ENCODE measurements around the gene RUNX3. TPM values are rescaled to one million over a fixed set of nuclear protein-coding genes. Genes with fewer than 3 reads are reported as not detected.

Gene RUNX3
- total and polyA plus RNA-seq, 2 donors (not counting 1 experiment from before 2014, with no cell fraction given): 86.0 to 127 TPM

GRCh38 chr1:24960071-24960801 lies 30.2 kb upstream of the RUNX3 start:
- peaks cover 40 to 76% of the 10 kb centered on the region in 2 donors for H3K4me1 ChIP-seq (ENCODE audit: control insufficient read depth in 2 of 2, insufficient read depth in 2 of 2, low read length in 2 of 2)
- no peak overlapping the region for H2AFZ ChIP-seq (ENCODE audit: insufficient read depth, low read depth, low read length, poor library complexity, severe bottlenecking)
- Mint-ChIP-seq H3K27me3 (no peaks in the 10 kb centered on the region), H3K27ac (no peak overlapping the region), H3K4me3 (no peak overlapping the region), H3K4me1 (peaks cover 70% of the 10 kb centered on the region), H3K9me3 (ENCODE audit: insufficient read depth) (no peaks in the 10 kb centered on the region)
- intact Hi-C loops (cut with micrococcal nuclease): no loop called here
- WGBS (ENCODE audit: insufficient coverage): 90% methylated on average over 11 of the region's 11 CpGs
- ChIA-PET CTCF (interaction anchor here (0.6 to 11.0 kb wide), 4 partner anchors 25 to 251 kb away, joined by 3 to 131 read pairs (median 4); no protein-coding TSS in a partner anchor), POLR2A (interaction anchor here (0.6 to 0.9 kb wide), 2 partner anchors 25 to 60 kb away, joined by 3 to 5 read pairs; no protein-coding TSS in a partner anchor)
- no peaks in the 10 kb centered on the region for H4K20me1 ChIP-seq (ENCODE audit: control insufficient read depth, insufficient read depth, low read length, poor library complexity, severe bottlenecking)
- no peaks in the 10 kb centered on the region for H3K36me3 ChIP-seq (replicated peaks in 1 of 2; ENCODE audit: control extremely low read depth in 1 of 2, control insufficient read depth in 1 of 2, extremely low read depth in 1 of 2, insufficient read depth in 2 of 2, low read length in 1 of 2)
- H3K79me2 ChIP-seq (ENCODE audit: control insufficient read depth, insufficient read depth, low read length): peaks cover 30% of the 10 kb centered on the region
- no peak overlapping the region for H3K4me3 ChIP-seq (ENCODE audit: control extremely low read depth in 1 of 5, extremely low read depth in 1 of 5, insufficient read depth in 1 of 5, low read depth in 2 of 5, low read length in 4 of 5)
- no peak overlapping the region for H3K27ac ChIP-seq (ENCODE audit: low read length in 2 of 2)
- H3K9me3 ChIP-seq (ENCODE audit: control extremely low read depth in 1 of 3, control insufficient read depth in 2 of 3, insufficient read depth in 1 of 3, low read length in 2 of 3): no peaks in the 10 kb centered on the region
- no peak overlapping the region for H3K9ac ChIP-seq (ENCODE audit: low read length)
- ATAC-seq (ENCODE audit: low read depth): no peak
- H3K27me3 ChIP-seq (replicated peaks in 1 of 4; ENCODE audit: control extremely low read depth in 1 of 4, control insufficient read depth in 3 of 4, insufficient read depth in 4 of 4, low read length in 3 of 4): no peaks in the 10 kb centered on the region
- no peak for DNase-seq
- H3K4me2 ChIP-seq (replicated peaks; ENCODE audit: low read depth, low read length, poor library complexity, severe bottlenecking): no peak overlapping the region
- TF ChIP-seq, protein P1, sequence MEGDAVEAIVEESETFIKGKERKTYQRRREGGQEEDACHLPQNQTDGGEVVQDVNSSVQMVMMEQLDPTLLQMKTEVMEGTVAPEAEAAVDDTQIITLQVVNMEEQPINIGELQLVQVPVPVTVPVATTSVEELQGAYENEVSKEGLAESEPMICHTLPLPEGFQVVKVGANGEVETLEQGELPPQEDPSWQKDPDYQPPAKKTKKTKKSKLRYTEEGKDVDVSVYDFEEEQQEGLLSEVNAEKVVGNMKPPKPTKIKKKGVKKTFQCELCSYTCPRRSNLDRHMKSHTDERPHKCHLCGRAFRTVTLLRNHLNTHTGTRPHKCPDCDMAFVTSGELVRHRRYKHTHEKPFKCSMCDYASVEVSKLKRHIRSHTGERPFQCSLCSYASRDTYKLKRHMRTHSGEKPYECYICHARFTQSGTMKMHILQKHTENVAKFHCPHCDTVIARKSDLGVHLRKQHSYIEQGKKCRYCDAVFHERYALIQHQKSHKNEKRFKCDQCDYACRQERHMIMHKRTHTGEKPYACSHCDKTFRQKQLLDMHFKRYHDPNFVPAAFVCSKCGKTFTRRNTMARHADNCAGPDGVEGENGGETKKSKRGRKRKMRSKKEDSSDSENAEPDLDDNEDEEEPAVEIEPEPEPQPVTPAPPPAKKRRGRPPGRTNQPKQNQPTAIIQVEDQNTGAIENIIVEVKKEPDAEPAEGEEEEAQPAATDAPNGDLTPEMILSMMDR (IDR thresholded peaks at IDR 0.05): no peak
- no peak for TF ChIP-seq EZH2 (IDR thresholded peaks at IDR 0.05; ENCODE audit: borderline replicate concordance, insufficient read depth, low read depth, low read length, poor library complexity, severe bottlenecking)

DNA sequence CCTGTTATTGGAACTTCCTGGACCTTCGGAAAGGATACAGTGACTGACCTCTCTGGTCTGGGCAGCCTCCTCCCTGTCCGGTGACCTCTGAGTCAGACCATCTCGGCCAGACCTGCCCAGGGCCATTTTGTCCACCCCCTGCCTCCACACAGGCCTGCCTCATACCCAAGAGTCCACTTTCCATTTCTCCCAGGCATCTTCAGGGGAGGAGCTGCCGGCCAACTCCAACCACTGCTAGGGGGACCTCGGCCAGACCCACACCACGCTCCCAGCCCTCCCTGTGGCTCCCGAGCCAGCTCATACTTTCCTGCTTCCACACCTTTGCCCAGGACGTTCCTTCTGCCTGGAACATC lies 29.5 kb upstream of the RUNX3 start:
- Mint-ChIP-seq H3K4me1 (peaks cover 70% of the 10 kb centered on the region), H3K27me3 (no peaks in the 10 kb centered on the region), H3K4me3 (no peak overlapping the region), H3K27ac (peak overlapping the region; percentile 59), H3K9me3 (ENCODE audit: insufficient read depth) (no peaks in the 10 kb centered on the region)
- Histone ChIP-seq H4K20me1 (ENCODE audit: control insufficient read depth, insufficient read depth, low read length, poor library complexity, severe bottlenecking) (no peaks in the 10 kb centered on the region), H3K4me1 (ENCODE audit: control insufficient read depth in 2 of 2, insufficient read depth in 2 of 2, low read length in 2 of 2) (peaks cover 41 to 76% of the 10 kb centered on the region in 2 donors), H3K4me3 (ENCODE audit: control extremely low read depth in 1 of 5, extremely low read depth in 1 of 5, insufficient read depth in 1 of 5, low read depth in 2 of 5, low read length in 4 of 5) (no peak overlapping the region), H3K4me2 (replicated peaks; ENCODE audit: low read depth, low read length, poor library complexity, severe bottlenecking) (no peak overlapping the region), H2AFZ (ENCODE audit: insufficient read depth, low read depth, low read length, poor library complexity, severe bottlenecking) (no peak overlapping the region), H3K27ac (ENCODE audit: low read length in 2 of 2) (no peak overlapping the region), H3K9ac (ENCODE audit: low read length) (no peak overlapping the region), H3K36me3 (replicated peaks in 1 of 2; ENCODE audit: control extremely low read depth in 1 of 2, control insufficient read depth in 1 of 2, extremely low read depth in 1 of 2, insufficient read depth in 2 of 2, low read length in 1 of 2) (no peaks in the 10 kb centered on the region), H3K79me2 (ENCODE audit: control insufficient read depth, insufficient read depth, low read length) (peaks cover 30% of the 10 kb centered on the region), H3K27me3 (replicated peaks in 1 of 4; ENCODE audit: control extremely low read depth in 1 of 4, control insufficient read depth in 3 of 4, insufficient read depth in 4 of 4, low read length in 3 of 4) (no peaks in the 10 kb centered on the region), H3K9me3 (ENCODE audit: control extremely low read depth in 1 of 3, control insufficient read depth in 2 of 3, insufficient read depth in 1 of 3, low read length in 2 of 3) (no peaks in the 10 kb centered on the region)
- TF ChIP-seq, protein P1 (IDR thresholded peaks at IDR 0.05): no peak
- intact Hi-C loops (cut with micrococcal nuclease): loop anchor here (5.0 kb wide), 1 partner anchor 112 kb away; no protein-coding TSS in a partner anchor
- WGBS (ENCODE audit: insufficient coverage): 96% methylated on average over 8 of the region's 8 CpGs
- ChIA-PET CTCF (interaction anchor here (0.6 to 11.0 kb wide), 4 partner anchors 28 to 1415 kb away, joined by 3 to 131 read pairs (median 3); no protein-coding TSS in a partner anchor), POLR2A (interaction anchor here (0.9 kb wide), 1 partner anchor 25 kb away, joined by 5 read pairs; no protein-coding TSS in a partner anchor)
- DNase-seq (no peak), ATAC-seq (ENCODE audit: low read depth) (no peak)
